ENCODE results near the gene EDRF1. TPM values are rescaled to one million over a fixed set of nuclear protein-coding genes. Genes with fewer than 3 reads are reported as not detected.

Gene EDRF1
- total and polyA plus RNA-seq, 2 experiments from 2014 or later, result 10.1 to 28.9 TPM

DNA sequence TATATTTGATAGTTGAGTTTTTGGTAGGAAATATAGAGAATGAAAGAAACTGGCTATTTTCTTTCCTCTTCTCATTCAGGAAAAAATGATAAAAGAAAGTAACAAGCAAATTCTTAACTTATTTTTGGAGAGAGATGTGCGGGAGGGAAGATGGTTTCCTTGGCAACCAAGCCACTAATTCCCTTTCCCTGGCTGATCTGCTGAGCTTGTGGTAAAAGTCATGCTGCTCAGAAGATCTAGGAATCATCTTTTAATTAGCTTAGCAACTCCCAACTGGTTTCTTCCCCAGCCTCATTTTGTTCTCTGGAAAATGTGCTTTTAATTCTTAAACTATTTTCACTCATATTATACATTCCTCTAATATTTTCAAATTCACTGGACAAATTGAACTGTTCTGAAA lies 91.7 kb downstream of the EDRF1 start:
- WGBS (ENCODE audit: low lambda C conversion rate, missing lambda C conversion rate), result 83% methylated on average over 1 of the region's 1 CpG
- Histone ChIP-seq H3K9me2 (replicated peaks; ENCODE audit: insufficient read depth) (no peaks in the 10 kb centered on the region), H4K20me1 (ENCODE audit: insufficient read depth, poor library complexity, severe bottlenecking) (no peaks in the 10 kb centered on the region), H2AFZ (no peak overlapping the region), H3K4me3 (no peak overlapping the region), H3K4me1 (ENCODE audit: insufficient read depth) (no peaks in the 10 kb centered on the region), H3K9me3 (ENCODE audit: low read depth) (no peaks in the 10 kb centered on the region), H3K27me3 (no peaks in the 10 kb centered on the region), H3K79me2 (no peaks in the 10 kb centered on the region), H3K27ac (no peak overlapping the region), H3K36me3 (replicated peaks; ENCODE audit: insufficient read depth, low read depth) (no peaks in the 10 kb centered on the region), H3K4me2 (no peak overlapping the region)
- TF ChIP-seq EZH2phosphoT487 (IDR thresholded peaks at IDR 0.05; ENCODE audit: low read depth, severe bottlenecking, unreplicated experiment) (no peak), EZH2 (IDR thresholded peaks at IDR 0.05; ENCODE audit: borderline replicate concordance) (no peak)
- TF ChIP-seq, protein P1, sequence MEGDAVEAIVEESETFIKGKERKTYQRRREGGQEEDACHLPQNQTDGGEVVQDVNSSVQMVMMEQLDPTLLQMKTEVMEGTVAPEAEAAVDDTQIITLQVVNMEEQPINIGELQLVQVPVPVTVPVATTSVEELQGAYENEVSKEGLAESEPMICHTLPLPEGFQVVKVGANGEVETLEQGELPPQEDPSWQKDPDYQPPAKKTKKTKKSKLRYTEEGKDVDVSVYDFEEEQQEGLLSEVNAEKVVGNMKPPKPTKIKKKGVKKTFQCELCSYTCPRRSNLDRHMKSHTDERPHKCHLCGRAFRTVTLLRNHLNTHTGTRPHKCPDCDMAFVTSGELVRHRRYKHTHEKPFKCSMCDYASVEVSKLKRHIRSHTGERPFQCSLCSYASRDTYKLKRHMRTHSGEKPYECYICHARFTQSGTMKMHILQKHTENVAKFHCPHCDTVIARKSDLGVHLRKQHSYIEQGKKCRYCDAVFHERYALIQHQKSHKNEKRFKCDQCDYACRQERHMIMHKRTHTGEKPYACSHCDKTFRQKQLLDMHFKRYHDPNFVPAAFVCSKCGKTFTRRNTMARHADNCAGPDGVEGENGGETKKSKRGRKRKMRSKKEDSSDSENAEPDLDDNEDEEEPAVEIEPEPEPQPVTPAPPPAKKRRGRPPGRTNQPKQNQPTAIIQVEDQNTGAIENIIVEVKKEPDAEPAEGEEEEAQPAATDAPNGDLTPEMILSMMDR (IDR thresholded peaks at IDR 0.05; ENCODE audit: poor library complexity), result no peak
- no peak for DNase-seq (ENCODE audit: low spot score)

DNA sequence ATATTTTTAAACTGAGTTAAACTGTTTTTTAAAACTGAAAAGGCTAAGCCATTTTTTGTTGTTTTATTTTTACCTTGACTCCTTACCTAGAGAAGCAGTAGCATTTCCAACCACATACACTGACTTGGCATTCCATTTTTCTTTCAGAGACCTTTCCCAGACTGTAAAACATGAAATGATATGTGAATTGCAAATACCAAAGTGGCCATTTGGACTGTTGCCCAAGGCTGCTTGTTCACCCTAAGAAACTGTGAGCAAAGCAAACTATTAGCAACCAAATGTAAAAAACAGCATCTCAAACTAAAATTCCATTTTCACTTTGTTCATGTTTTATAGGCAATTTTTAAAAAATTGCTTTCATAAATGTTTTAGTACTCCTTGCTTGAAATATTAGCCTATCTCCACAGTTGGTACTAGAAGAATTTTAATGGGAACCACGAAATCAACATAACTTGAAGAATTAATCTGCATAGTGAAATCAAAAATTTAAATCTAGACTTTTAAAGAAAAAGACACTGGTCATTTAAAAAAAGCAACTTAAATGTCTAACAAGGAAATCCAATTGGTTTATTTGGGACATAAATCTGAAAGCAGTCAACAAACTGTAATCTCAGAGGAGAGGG lies 92.7 kb downstream of the EDRF1 start:
- Histone ChIP-seq H3K9me3 (ENCODE audit: low read depth) (no peaks in the 10 kb centered on the region), H3K9me2 (replicated peaks; ENCODE audit: insufficient read depth) (no peaks in the 10 kb centered on the region), H2AFZ (no peak overlapping the region), H3K27me3 (no peaks in the 10 kb centered on the region), H3K4me1 (ENCODE audit: insufficient read depth) (no peaks in the 10 kb centered on the region), H3K4me2 (no peak overlapping the region), H3K79me2 (no peaks in the 10 kb centered on the region), H3K4me3 (no peak overlapping the region), H4K20me1 (ENCODE audit: insufficient read depth, poor library complexity, severe bottlenecking) (no peaks in the 10 kb centered on the region), H3K36me3 (replicated peaks; ENCODE audit: insufficient read depth, low read depth) (no peaks in the 10 kb centered on the region), H3K27ac (no peak overlapping the region)
- TF ChIP-seq, protein P1 (IDR thresholded peaks at IDR 0.05; ENCODE audit: poor library complexity), result no peak
- TF ChIP-seq EZH2phosphoT487 (IDR thresholded peaks at IDR 0.05; ENCODE audit: low read depth, severe bottlenecking, unreplicated experiment), result no peak
- TF ChIP-seq EZH2 (IDR thresholded peaks at IDR 0.05; ENCODE audit: borderline replicate concordance), result no peak
- 97% methylated on average over 1 of the region's 1 CpG for WGBS (ENCODE audit: low lambda C conversion rate, missing lambda C conversion rate)
- no peak for DNase-seq (ENCODE audit: low spot score)

Other genes starting within 250 kb of the EDRF1 start
- gene TEX36, start 36.5 kb upstream of the EDRF1 start, total RNA-seq, result not detected in 2 replicates
- not detected in 2 replicates for gene TEX36, start 36.5 kb upstream of the EDRF1 start, polyA plus RNA-seq
- not detected in 2 replicates for gene MMP21, start 56.1 kb downstream of the EDRF1 start, total RNA-seq
- gene MMP21, start 56.1 kb downstream of the EDRF1 start, polyA plus RNA-seq, result 0.21 and 0.22 TPM in 2 replicates
- 52.9 and 55.7 TPM in 2 replicates for gene UROS, start 103.5 kb downstream of the EDRF1 start, total RNA-seq
- 73.1 and 80.4 TPM in 2 replicates for gene UROS, start 103.5 kb downstream of the EDRF1 start, polyA plus RNA-seq
- gene BCCIP, start 103.8 kb downstream of the EDRF1 start, total RNA-seq, result 45.0 and 51.5 TPM in 2 replicates
- 63.2 and 65.8 TPM in 2 replicates for gene BCCIP, start 103.8 kb downstream of the EDRF1 start, polyA plus RNA-seq
- 47.1 and 50.8 TPM in 2 replicates for gene DHX32, start 161.6 kb downstream of the EDRF1 start, total RNA-seq
- gene DHX32, start 161.6 kb downstream of the EDRF1 start, polyA plus RNA-seq, result 35.8 and 40.6 TPM in 2 replicates
- gene FANK1, start 176.9 kb downstream of the EDRF1 start, total RNA-seq, result 0.88 and 6.0 TPM in 2 replicates
- 2.9 and 5.5 TPM in 2 replicates for gene FANK1, start 176.9 kb downstream of the EDRF1 start, polyA plus RNA-seq

All from hepatocyte (in vitro differentiated cells).